ENCODE measurements around the gene ZFYVE9.
A peak's percentile ranks its signal among the peaks of the same experiment; 100 is the strongest.

Gene ZFYVE9

DNA sequence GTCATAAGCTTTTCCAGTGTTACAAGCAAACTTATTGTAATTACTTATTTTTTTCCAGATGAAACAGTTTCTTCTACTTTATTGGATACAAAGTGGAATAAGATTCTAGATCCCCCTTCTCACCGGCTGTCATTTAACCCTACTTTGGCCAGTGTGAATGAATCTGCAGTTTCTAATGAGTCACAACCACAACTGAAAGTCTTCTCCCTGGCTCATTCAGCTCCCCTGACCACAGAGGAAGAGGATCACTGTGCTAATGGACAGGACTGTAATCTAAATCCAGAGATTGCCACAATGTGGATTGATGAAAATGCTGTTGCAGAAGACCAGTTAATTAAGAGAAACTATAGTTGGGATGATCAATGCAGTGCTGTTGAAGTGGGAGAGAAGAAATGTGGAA, 95.5 kb downstream of the ZFYVE9 start:
- no peak overlapping the region for H3K4me3 ChIP-seq (ENCODE audit: low read depth, low read length)
- CTCF ChIA-PET = interaction anchor here (0.6 kb wide), 1 partner anchor 76 kb away, joined by 3 read pairs; no protein-coding TSS in a partner anchor
- peak; percentile 23 for DNase-seq (ENCODE audit: low read depth, low spot score)
- TF ChIP-seq, protein P1, sequence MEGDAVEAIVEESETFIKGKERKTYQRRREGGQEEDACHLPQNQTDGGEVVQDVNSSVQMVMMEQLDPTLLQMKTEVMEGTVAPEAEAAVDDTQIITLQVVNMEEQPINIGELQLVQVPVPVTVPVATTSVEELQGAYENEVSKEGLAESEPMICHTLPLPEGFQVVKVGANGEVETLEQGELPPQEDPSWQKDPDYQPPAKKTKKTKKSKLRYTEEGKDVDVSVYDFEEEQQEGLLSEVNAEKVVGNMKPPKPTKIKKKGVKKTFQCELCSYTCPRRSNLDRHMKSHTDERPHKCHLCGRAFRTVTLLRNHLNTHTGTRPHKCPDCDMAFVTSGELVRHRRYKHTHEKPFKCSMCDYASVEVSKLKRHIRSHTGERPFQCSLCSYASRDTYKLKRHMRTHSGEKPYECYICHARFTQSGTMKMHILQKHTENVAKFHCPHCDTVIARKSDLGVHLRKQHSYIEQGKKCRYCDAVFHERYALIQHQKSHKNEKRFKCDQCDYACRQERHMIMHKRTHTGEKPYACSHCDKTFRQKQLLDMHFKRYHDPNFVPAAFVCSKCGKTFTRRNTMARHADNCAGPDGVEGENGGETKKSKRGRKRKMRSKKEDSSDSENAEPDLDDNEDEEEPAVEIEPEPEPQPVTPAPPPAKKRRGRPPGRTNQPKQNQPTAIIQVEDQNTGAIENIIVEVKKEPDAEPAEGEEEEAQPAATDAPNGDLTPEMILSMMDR (IDR thresholded peaks at IDR 0.05; ENCODE audit: insufficient read depth, low read length, missing control alignments) = no peak
- POLR2A ChIA-PET = no interaction called here

DNA sequence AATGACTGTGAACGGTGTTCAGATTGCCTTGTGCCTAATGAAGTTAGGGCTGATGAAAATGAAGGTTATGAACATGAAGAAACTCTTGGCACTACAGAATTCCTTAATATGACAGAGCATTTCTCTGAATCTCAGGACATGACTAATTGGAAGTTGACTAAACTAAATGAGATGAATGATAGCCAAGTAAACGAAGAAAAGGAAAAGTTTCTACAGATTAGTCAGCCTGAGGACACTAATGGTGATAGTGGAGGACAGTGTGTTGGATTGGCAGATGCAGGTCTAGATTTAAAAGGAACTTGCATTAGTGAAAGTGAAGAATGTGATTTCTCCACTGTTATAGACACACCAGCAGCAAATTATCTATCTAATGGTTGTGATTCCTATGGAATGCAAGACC, 96.6 kb downstream of the ZFYVE9 start:
- H3K4me3 ChIP-seq (ENCODE audit: low read depth, low read length) = no peak overlapping the region
- DNase-seq (ENCODE audit: low read depth, low spot score) = peak; percentile 21
- TF ChIP-seq, protein P1 (IDR thresholded peaks at IDR 0.05; ENCODE audit: insufficient read depth, low read length, missing control alignments) = no peak
- ChIA-PET CTCF (no interaction called here), POLR2A (no interaction called here)

DNA sequence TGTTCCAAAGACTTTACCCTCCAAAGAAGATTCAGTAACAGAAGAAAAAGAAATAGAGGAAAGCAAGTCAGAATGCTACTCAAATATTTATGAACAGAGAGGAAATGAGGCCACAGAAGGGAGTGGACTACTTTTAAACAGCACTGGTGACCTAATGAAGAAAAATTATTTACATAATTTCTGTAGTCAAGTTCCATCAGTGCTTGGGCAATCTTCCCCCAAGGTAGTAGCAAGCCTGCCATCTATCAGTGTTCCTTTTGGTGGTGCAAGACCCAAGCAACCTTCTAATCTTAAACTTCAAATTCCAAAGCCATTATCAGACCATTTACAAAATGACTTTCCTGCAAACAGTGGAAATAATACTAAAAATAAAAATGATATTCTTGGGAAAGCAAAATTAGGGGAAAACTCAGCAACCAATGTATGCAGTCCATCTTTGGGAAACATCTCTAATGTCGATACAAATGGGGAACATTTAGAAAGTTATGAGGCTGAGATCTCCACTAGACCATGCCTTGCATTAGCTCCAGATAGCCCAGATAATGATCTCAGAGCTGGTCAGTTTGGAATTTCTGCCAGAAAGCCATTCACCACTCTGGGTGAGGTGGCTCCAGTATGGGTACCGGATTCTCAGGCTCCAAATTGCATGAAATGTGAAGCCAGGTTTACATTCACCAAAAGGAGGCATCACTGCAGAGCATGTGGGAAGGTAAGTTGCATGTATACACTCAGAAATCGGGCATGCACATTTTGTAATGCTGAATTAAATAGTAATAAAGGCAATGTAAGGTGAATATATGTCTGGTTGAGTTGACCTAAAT, 97.2 kb downstream of the ZFYVE9 start:
- DNase-seq (ENCODE audit: low read depth, low spot score) = no peak
- POLR2A ChIA-PET = no interaction called here
- CTCF ChIA-PET = no interaction called here
- H3K4me3 ChIP-seq (ENCODE audit: low read depth, low read length) = no peak overlapping the region
- TF ChIP-seq, protein P1 (IDR thresholded peaks at IDR 0.05; ENCODE audit: insufficient read depth, low read length, missing control alignments) = no peak

DNA sequence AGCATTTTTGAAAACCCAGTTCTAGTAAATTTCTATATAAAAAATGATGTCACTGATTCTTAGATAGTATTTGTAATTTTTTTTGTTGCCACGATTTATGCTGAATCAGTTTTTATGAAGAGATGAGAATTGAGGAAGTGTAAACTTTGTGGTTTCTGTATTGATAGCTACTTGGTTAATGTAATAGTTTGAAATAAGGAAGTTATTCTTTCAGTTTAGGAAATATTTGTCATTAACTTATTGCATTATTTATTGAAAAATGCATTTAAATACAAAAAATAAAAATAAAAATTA, 97.8 kb downstream of the ZFYVE9 start:
- TF ChIP-seq, protein P1 (IDR thresholded peaks at IDR 0.05; ENCODE audit: insufficient read depth, low read length, missing control alignments) = no peak
- DNase-seq (ENCODE audit: low read depth, low spot score) = no peak
- H3K4me3 ChIP-seq (ENCODE audit: low read depth, low read length) = no peak overlapping the region
- POLR2A ChIA-PET = no interaction called here
- CTCF ChIA-PET = no interaction called here

DNA sequence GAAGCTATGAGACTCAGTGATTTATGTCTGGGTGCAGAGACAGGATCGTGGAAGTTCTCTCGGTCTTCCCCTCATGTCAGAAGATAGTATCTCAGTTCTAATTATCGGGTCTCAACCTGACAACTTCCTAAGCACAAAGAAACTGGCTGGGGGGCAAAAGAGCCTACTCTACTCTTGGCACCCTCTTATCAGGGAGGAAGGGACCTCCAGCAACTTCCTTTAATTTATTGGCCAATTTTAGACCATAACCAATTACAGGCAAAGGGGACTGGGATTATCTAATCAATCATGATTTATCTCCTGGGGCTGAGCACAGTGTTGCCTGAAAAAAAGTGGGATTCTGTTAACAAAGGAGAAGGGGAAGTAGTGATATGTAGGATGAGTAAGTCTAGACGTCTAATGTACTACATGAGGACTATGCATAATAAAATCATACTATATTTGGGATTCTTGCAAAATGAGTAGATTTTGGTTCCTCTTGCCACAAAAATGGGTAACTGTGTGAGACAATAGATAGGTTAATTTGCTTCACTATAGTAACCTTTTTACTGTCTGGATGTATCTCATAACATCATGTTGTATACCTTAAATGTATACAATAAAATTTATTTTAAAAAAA, 98.8 kb downstream of the ZFYVE9 start:
- TF ChIP-seq, protein P1 (IDR thresholded peaks at IDR 0.05; ENCODE audit: insufficient read depth, low read length, missing control alignments) = no peak
- POLR2A ChIA-PET = no interaction called here
- no peak for DNase-seq (ENCODE audit: low read depth, low spot score)
- CTCF ChIA-PET = interaction anchor here (1.6 kb wide), 1 partner anchor 56 kb away, joined by 3 read pairs; no protein-coding TSS in a partner anchor
- H3K4me3 ChIP-seq (ENCODE audit: low read depth, low read length) = no peak overlapping the region

DNA sequence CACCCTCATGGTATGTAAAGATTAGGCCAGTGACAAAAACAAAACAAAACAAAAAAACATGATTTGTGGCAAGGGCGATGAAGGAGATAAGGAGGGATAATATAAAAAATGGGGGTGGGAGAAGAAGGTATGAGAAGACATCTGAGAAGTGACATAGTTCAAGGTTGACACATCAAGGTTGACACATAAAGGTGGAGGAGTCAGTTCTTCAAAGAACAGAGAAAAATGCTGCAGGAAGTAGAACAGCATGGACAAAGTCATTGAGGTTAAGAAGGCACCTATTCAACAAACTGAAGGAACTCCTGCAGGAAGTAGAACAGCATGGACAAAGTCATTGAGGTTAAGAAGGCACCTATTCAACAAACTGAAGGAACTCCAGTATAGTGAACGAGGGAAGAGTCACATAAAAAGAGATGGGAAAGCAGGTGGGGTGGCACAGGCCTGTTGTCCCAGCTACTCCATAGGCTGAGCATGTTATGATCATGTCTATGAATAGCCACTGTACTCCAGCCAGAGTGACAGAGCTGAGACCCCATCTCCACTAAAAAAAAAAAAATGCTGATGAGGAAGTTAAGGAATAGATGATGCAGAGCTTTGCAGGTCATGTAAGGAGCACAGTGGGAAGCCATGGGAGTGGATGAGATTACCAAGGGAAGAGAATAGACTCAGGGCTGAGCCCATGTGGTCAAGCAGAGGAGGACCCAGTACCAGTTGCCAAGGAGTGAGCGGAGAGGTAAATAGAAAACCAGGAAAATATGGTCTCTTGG, 101.5 kb downstream of the ZFYVE9 start:
- CTCF ChIA-PET = no interaction called here
- no peak overlapping the region for H3K4me3 ChIP-seq (ENCODE audit: low read depth, low read length)
- TF ChIP-seq, protein P1 (IDR thresholded peaks at IDR 0.05; ENCODE audit: insufficient read depth, low read length, missing control alignments) = no peak
- no peak for DNase-seq (ENCODE audit: low read depth, low spot score)
- POLR2A ChIA-PET = no interaction called here
